ENCODE measurements around the gene GLRX5.

DNA sequence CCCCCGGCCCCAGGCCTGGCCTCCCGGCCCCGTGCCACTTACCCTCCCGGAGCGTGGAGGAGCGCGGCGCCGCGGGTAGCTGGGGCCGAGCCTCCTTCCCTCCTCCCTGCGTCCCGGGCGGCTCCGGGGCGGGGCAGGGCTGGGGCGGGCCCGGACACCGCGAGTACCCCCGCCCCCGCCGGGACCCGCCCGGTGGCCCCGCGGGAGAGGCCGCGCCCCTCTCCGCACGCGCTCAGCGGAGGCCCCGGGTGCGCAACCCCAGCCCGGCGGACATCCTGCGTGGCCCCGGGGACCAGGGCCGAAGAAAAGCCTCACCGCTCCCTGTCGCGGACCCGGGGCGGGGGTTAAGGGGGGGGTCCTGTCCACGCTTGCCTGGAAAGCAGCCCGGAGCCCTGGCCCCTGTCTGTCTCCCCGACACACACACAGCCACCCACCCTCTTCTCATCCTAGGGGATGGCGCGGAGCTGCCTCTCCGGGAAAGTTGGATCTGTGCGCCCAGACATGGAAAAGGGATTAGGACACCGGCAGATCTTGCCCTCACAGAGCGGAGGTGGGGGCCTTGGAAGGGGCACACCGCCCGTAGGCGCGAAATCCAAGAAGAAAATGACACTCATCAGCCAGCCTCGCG lies 18.2 kb upstream of the GLRX5 start, which contains the start of gene SYNE3:
- TF ChIP-seq, protein P1, sequence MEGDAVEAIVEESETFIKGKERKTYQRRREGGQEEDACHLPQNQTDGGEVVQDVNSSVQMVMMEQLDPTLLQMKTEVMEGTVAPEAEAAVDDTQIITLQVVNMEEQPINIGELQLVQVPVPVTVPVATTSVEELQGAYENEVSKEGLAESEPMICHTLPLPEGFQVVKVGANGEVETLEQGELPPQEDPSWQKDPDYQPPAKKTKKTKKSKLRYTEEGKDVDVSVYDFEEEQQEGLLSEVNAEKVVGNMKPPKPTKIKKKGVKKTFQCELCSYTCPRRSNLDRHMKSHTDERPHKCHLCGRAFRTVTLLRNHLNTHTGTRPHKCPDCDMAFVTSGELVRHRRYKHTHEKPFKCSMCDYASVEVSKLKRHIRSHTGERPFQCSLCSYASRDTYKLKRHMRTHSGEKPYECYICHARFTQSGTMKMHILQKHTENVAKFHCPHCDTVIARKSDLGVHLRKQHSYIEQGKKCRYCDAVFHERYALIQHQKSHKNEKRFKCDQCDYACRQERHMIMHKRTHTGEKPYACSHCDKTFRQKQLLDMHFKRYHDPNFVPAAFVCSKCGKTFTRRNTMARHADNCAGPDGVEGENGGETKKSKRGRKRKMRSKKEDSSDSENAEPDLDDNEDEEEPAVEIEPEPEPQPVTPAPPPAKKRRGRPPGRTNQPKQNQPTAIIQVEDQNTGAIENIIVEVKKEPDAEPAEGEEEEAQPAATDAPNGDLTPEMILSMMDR (IDR thresholded peaks at IDR 0.05) = no peak
- no peak for TF ChIP-seq ZFX (IDR thresholded peaks at IDR 0.05; ENCODE audit: borderline replicate concordance)

Measured in 22Rv1 (cell line).